B cell (primary cell): ENCODE data around the gene TNFRSF1A. TPM values are rescaled to one million over a fixed set of nuclear protein-coding genes. Genes with fewer than 3 reads are reported as not detected.

Experiments used
- ATAC-seq: fragments of 200-7000 bp; cut with Tn5 transposase; one replicate; pipeline ENCODE4 v1.10.0; 2021; ENCODE audit warnings: low read depth, mild to moderate bottlenecking, moderate number of reproducible peaks, moderate library complexity
- CTCF ChIA-PET: fragments of 350-600 bp; sonication (Branson Sonifier 250); formaldehyde crosslinking; loops from one replicate; lab custom pipeline; 2021; ENCODE audit warnings: antibody characterized with exemption, inconsistent platforms; lab: Charles Lee
- POLR2A ChIA-PET: fragments of 350-600 bp; sonication (Branson Sonifier 250); formaldehyde crosslinking; loops from one replicate; lab custom pipeline; 2021; ENCODE audit warnings: antibody characterized with exemption; lab: Charles Lee
- DNase-seq: peaks from one replicate; pipeline ENCODE4 v3.0.0; 2013
- H2AFZ ChIP-seq: 2 replicates; pipeline ENCODE4 v1.6.1; 2012; ENCODE audit warnings: mild to moderate bottlenecking, low read depth, low read length; ENCODE audit not compliant: insufficient read depth, poor library complexity, severe bottlenecking
- H3K27ac ChIP-seq, 2 donors: 1 replicate in 1 of 2; 2 replicates in 1 of 2; pipeline ENCODE4 v1.5.1; 2012 to 2013; ENCODE audit warnings: low read length in 2 of 2, mild to moderate bottlenecking in 2 of 2, moderate library complexity in 1 of 2
- H3K27me3 ChIP-seq, 4 experiments: fragments of 200-600 bp in 1 of 4; sonication (generic) in 1 of 4; replicated peaks in 1 of 4; 1 replicate in 2 of 4; 2 replicates in 2 of 4; pipeline versions ENCODE4 v1.6.1 to v1.7.0; 2013 to 2016; ENCODE audit warnings: low read length in 3 of 4, mild to moderate bottlenecking in 2 of 4, mixed read lengths in 1 of 4, moderate library complexity in 1 of 4; ENCODE audit not compliant: insufficient read depth in 4 of 4, control insufficient read depth in 3 of 4; ENCODE audit errors: control extremely low read depth in 1 of 4
- H3K36me3 ChIP-seq, 2 experiments: replicated peaks in 1 of 2; 1 replicate in 1 of 2; 2 replicates in 1 of 2; pipeline versions ENCODE4 v1.6.1 to v1.7.1; 2013; ENCODE audit warnings: low read length in 1 of 2; ENCODE audit not compliant: insufficient read depth in 2 of 2, control insufficient read depth in 1 of 2; ENCODE audit errors: control extremely low read depth in 1 of 2, extremely low read depth in 1 of 2
- H3K4me1 ChIP-seq, 2 donors: fragments of 200-600 bp in 1 of 2; sonication (generic) in 1 of 2; 1 replicate in 1 of 2; 2 replicates in 1 of 2; pipeline versions ENCODE4 v1.5.1 to v1.6.1; 2013 to 2017; ENCODE audit warnings: low read length in 2 of 2; ENCODE audit not compliant: control insufficient read depth in 2 of 2, insufficient read depth in 2 of 2
- H3K4me2 ChIP-seq: replicated peaks from 2 replicates; pipeline ENCODE3; 2012; ENCODE audit warnings: mild to moderate bottlenecking, low read depth, low read length; ENCODE audit not compliant: poor library complexity, severe bottlenecking
- H3K4me3 ChIP-seq, 5 experiments: fragments of 200-600 bp in 1 of 5; sonication (generic) in 1 of 5; 1 replicate in 3 of 5; 2 replicates in 2 of 5; pipeline versions ENCODE4 v1.5.1 to v1.7.0; 2011 to 2016; ENCODE audit warnings: low read length in 4 of 5, mild to moderate bottlenecking in 4 of 5, low read depth in 2 of 5, control low read depth in 1 of 5, moderate library complexity in 1 of 5; ENCODE audit not compliant: insufficient read depth in 1 of 5; ENCODE audit errors: control extremely low read depth in 1 of 5, extremely low read depth in 1 of 5
- H3K79me2 ChIP-seq: fragments of 200-600 bp; sonication (generic); one replicate; pipeline ENCODE4 v1.6.0; 2016; ENCODE audit warnings: low read length; ENCODE audit not compliant: control insufficient read depth, insufficient read depth
- H3K9ac ChIP-seq: fragments of 200-600 bp; sonication (generic); 2 replicates; pipeline ENCODE4 v1.6.1; 2017; ENCODE audit warnings: mild to moderate bottlenecking, low read length, moderate library complexity
- H3K9me3 ChIP-seq, 3 donors: one replicate each; pipeline versions ENCODE4 v1.6.1 to v1.7.1; 2013; ENCODE audit warnings: low read length in 2 of 3; ENCODE audit not compliant: control insufficient read depth in 2 of 3, insufficient read depth in 1 of 3; ENCODE audit errors: control extremely low read depth in 1 of 3
- H4K20me1 ChIP-seq: 2 replicates; pipeline ENCODE4 v1.6.0; 2012; ENCODE audit warnings: mild to moderate bottlenecking, low read length; ENCODE audit not compliant: insufficient read depth, control insufficient read depth, poor library complexity, severe bottlenecking
- H3K27ac Mint-ChIP-seq: one replicate; pipeline ENCODE4 v1.8.0; 2021; ENCODE audit warnings: mixed read lengths
- H3K27me3 Mint-ChIP-seq: one replicate; pipeline ENCODE4 v1.8.0; 2021; ENCODE audit warnings: mixed read lengths
- H3K4me1 Mint-ChIP-seq: one replicate; pipeline ENCODE4 v1.8.0; 2021; ENCODE audit warnings: mixed read lengths
- H3K4me3 Mint-ChIP-seq: one replicate; pipeline ENCODE4 v1.8.0; 2021; ENCODE audit warnings: mixed read lengths
- H3K9me3 Mint-ChIP-seq: one replicate; pipeline ENCODE4 v1.8.0; 2022; ENCODE audit warnings: mixed read lengths; ENCODE audit not compliant: insufficient read depth
- EZH2 ChIP-seq: IDR thresholded peaks from 2 replicates; pipeline ENCODE4 v1.6.1; 2012; ENCODE audit warnings: borderline replicate concordance, low read depth, mild to moderate bottlenecking, moderate library complexity, low read length; ENCODE audit not compliant: insufficient read depth, poor library complexity, severe bottlenecking
- WGBS: methylation state at CpG from one replicate; pipeline ENCODE4 v1.1.5; 2013; ENCODE audit warnings: missing lambda C conversion rate; ENCODE audit not compliant: insufficient coverage; 5-methylcytosine and 5-hydroxymethylcytosine counted together
- intact Hi-C: fragments of 100-400 bp; cut with micrococcal nuclease; formaldehyde crosslinking; loops from one replicate; pipeline ENCODE4 v1.10.0; 2022
- polyA plus RNA-seq: library from polyadenylated mRNA; depleted of rRNA; stranded (reverse); fragments of >200 nt; gene quantifications from 2 replicates; pipeline ENCODE4 v1.2.3, GENCODE V29; 2012
- total RNA-seq, 2 donors: library from RNA; stranded (reverse); fragments of 120-200 nt in 1 of 2; gene quantifications; 1 replicate in 1 of 2; 2 replicates in 1 of 2; pipeline versions ENCODE4 v1.2.3 to v1.2.4, GENCODE V29; 2013 to 2022
- TF ChIP-seq, protein P1 (sequence below): fragments of 200-600 bp; IDR thresholded peaks from one replicate; pipeline ENCODE4 v1.8.0; 2022; ENCODE audit warnings: antibody characterized with exemption, mild to moderate bottlenecking

TNFRSF1A gene
- total and polyA plus RNA-seq, 2 donors (not counting 1 experiment from before 2014, with no cell fraction given): 0.59 to 1.6 TPM

DNA sequence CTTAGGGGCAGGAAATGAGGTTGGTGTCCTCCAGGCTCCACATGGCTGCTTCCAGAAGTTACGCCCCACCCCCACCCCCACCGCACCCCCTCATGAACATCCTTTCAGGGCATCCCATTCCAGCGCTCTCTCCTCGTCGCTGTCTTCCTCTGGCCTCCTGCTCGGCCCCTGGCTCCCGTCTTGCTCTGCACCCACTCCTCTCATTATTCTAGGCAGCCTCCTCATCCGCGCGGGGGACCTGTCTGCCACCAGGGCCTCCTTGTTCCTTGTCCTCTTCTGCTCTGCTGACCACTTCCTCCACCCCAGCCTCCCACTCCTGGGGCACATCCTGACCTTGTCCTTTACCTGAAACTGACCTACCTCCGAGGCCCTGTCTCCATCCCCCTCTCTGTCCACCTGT is 61.2 kb downstream of the TNFRSF1A start:
- ChIA-PET CTCF (interaction anchor here (0.6 to 8.2 kb wide), 3 partner anchors 84 to 293 kb away, joined by 4 to 127 read pairs (median 13); partner anchors contain the start of gene CD9), POLR2A (no interaction called here)
- peaks cover 69% of the 10 kb centered on the region for H3K27me3 Mint-ChIP-seq
- no peaks in the 10 kb centered on the region for H3K9me3 Mint-ChIP-seq
- peaks cover 6% of the 10 kb centered on the region for H3K4me1 Mint-ChIP-seq
- Histone ChIP-seq H3K4me1 (peaks cover 10 to 16% of the 10 kb centered on the region in 2 donors), H2AFZ (no peak overlapping the region), H3K27me3 (peaks cover 0 to 32% (median 22%) of the 10 kb centered on the region in 4 experiments), H3K27ac (no peak overlapping the region), H3K4me2 (no peak overlapping the region), H3K9me3 (peaks cover 0 to 3% (median 0%) of the 10 kb centered on the region in 3 donors), H4K20me1 (no peaks in the 10 kb centered on the region), H3K4me3 (no peak overlapping the region), H3K9ac (no peak overlapping the region), H3K79me2 (no peaks in the 10 kb centered on the region), H3K36me3 (no peaks in the 10 kb centered on the region)
- no peak for TF ChIP-seq EZH2
- TF ChIP-seq, protein P1, sequence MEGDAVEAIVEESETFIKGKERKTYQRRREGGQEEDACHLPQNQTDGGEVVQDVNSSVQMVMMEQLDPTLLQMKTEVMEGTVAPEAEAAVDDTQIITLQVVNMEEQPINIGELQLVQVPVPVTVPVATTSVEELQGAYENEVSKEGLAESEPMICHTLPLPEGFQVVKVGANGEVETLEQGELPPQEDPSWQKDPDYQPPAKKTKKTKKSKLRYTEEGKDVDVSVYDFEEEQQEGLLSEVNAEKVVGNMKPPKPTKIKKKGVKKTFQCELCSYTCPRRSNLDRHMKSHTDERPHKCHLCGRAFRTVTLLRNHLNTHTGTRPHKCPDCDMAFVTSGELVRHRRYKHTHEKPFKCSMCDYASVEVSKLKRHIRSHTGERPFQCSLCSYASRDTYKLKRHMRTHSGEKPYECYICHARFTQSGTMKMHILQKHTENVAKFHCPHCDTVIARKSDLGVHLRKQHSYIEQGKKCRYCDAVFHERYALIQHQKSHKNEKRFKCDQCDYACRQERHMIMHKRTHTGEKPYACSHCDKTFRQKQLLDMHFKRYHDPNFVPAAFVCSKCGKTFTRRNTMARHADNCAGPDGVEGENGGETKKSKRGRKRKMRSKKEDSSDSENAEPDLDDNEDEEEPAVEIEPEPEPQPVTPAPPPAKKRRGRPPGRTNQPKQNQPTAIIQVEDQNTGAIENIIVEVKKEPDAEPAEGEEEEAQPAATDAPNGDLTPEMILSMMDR: no peak
- intact Hi-C loops: no loop called here
- DNase-seq: no peak
- ATAC-seq: no peak
- no peak overlapping the region for H3K4me3 Mint-ChIP-seq
- peak overlapping the region; percentile 8 for H3K27ac Mint-ChIP-seq
- 85% methylated on average over 9 of the region's 11 CpGs for WGBS

DNA sequence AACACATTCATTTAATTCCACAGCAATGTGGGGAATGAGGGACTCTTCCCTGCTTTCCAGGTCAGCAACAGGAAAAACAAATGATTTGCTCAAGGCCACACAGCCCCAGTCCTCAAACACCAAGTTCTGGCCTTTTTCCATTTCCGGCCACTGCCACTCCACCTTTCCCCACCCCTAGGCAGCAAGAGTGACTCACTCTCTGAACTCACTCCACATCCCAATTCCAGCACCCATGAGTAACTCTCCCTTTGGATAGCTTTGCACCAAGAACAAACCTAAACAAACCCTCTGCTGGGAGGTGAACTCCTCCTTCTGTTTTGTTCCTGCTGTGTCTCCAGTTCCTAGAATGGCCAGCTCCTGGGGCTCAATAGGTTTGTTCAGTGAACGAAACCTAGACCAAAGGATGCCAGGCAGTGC is 61.8 kb downstream of the TNFRSF1A start:
- no peak overlapping the region for H3K27ac Mint-ChIP-seq
- Histone ChIP-seq H3K9ac (no peak overlapping the region), H3K27ac (no peak overlapping the region), H3K4me2 (no peak overlapping the region), H3K79me2 (no peaks in the 10 kb centered on the region), H3K4me3 (no peak overlapping the region), H2AFZ (no peak overlapping the region), H3K9me3 (peaks cover 0 to 3% (median 0%) of the 10 kb centered on the region in 3 donors), H4K20me1 (no peaks in the 10 kb centered on the region), H3K36me3 (no peaks in the 10 kb centered on the region), H3K4me1 (peaks cover 10 to 15% of the 10 kb centered on the region in 2 donors), H3K27me3 (peaks cover 0 to 32% (median 20%) of the 10 kb centered on the region in 4 experiments)
- ChIA-PET POLR2A (no interaction called here), CTCF (interaction anchor here (0.6 to 8.2 kb wide), 6 partner anchors 55 to 292 kb away, joined by 3 to 127 read pairs (median 4); partner anchors contain the start of gene CD9)
- H3K4me1 Mint-ChIP-seq: peaks cover 6% of the 10 kb centered on the region
- intact Hi-C loops: no loop called here
- H3K4me3 Mint-ChIP-seq: peak overlapping the region; percentile 5
- H3K27me3 Mint-ChIP-seq: peaks cover 71% of the 10 kb centered on the region
- 100% methylated on average over 1 of the region's 2 CpGs for WGBS
- DNase-seq: no peak
- H3K9me3 Mint-ChIP-seq: no peaks in the 10 kb centered on the region
- TF ChIP-seq, protein P1: no peak
- TF ChIP-seq EZH2: no peak
- no peak for ATAC-seq
